GM18858 (cell line): Measurements from ENCODE around the gene PRDM8.
A peak's percentile ranks its signal among the peaks of the same experiment; 100 is the strongest.

ENCODE experiments used
- ATAC-seq: cut with Tn5 transposase; IDR thresholded peaks from one replicate; pipeline ENCODE4 v1.9.1; 2021; ENCODE audit not compliant: unreplicated experiment

The PRDM8 gene

GRCh38 chr4:80183250-80184052, 13.9 kb upstream of the PRDM8 start:
- ATAC-seq: no peak

GRCh38 chr4:80184053-80184824, 13.1 kb upstream of the PRDM8 start:
- ATAC-seq: peak; percentile 89

- no peak for ATAC-seq
These were observed 12.2 kb upstream of the PRDM8 start for GRCh38 chr4:80184825-80185756.

GRCh38 chr4:80185787-80186548, 11.3 kb upstream of the PRDM8 start:
- no peak for ATAC-seq

- no peak for ATAC-seq
These were observed 10.6 kb upstream of the PRDM8 start for GRCh38 chr4:80186676-80187075.

- ATAC-seq: no peak
These were observed 9.6 kb upstream of the PRDM8 start for GRCh38 chr4:80187677-80188076.

- ATAC-seq: no peak
These were observed 8.9 kb upstream of the PRDM8 start for GRCh38 chr4:80188457-80188800.

- no peak for ATAC-seq
These were observed 8.4 kb upstream of the PRDM8 start for GRCh38 chr4:80188801-80189458.

GRCh38 chr4:80189581-80189955, 7.7 kb upstream of the PRDM8 start:
- ATAC-seq: no peak

GRCh38 chr4:80189956-80190677, 7.2 kb upstream of the PRDM8 start:
- ATAC-seq: no peak

GRCh38 chr4:80192252-80192866, 4.9 kb upstream of the PRDM8 start:
- ATAC-seq: no peak

GRCh38 chr4:80192937-80193336, 4.4 kb upstream of the PRDM8 start:
- no peak for ATAC-seq

- ATAC-seq: no peak
These were observed 1.7 kb upstream of the PRDM8 start for GRCh38 chr4:80195441-80196140.

- no peak for ATAC-seq
These were observed 913 bp upstream of the PRDM8 start for GRCh38 chr4:80196259-80196921.

- ATAC-seq: no peak
These were observed 518 bp downstream of the PRDM8 start for GRCh38 chr4:80197601-80198440.

- ATAC-seq: no peak
These were observed 1.1 kb downstream of the PRDM8 start for GRCh38 chr4:80198441-80198837.

GRCh38 chr4:80199004-80199560, 1.8 kb downstream of the PRDM8 start:
- ATAC-seq: no peak
